Activated B cell treated with CpG ODN at 0.5 μM for 24 hours (primary cell): ENCODE measurements around the gene COLEC12. TPM values are rescaled to one million over a fixed set of nuclear protein-coding genes. Genes with fewer than 3 reads are reported as not detected.

Experiments
- ATAC-seq: fragments of 200-7000 bp; cut with Tn5 transposase; one replicate; pipeline ENCODE4 v1.10.0; 2021; ENCODE audit warnings: low read depth, mild to moderate bottlenecking, moderate library complexity
- CTCF ChIA-PET: fragments of 350-600 bp; sonication (Branson Sonifier 250); formaldehyde crosslinking; loops from one replicate; lab custom pipeline; 2021; ENCODE audit warnings: antibody characterized with exemption; lab: Charles Lee
- POLR2A ChIA-PET: fragments of 350-600 bp; sonication (Branson Sonifier 250); formaldehyde crosslinking; loops from one replicate; lab custom pipeline; 2021; ENCODE audit warnings: antibody characterized with exemption; lab: Charles Lee
- DNase-seq: peaks from one replicate; pipeline ENCODE4 v3.0.0; 2022
- H3K27ac Mint-ChIP-seq: one replicate; pipeline ENCODE4 v1.8.0; 2020; ENCODE audit warnings: mixed read lengths
- H3K27me3 Mint-ChIP-seq: one replicate; pipeline ENCODE4 v1.8.0; 2021; ENCODE audit warnings: mixed read lengths
- H3K36me3 Mint-ChIP-seq: one replicate; pipeline ENCODE4 v1.8.0; 2021; ENCODE audit warnings: low read depth, mixed read lengths
- H3K4me1 Mint-ChIP-seq: one replicate; pipeline ENCODE4 v1.8.0; 2021; ENCODE audit warnings: mixed read lengths
- H3K4me3 Mint-ChIP-seq: one replicate; pipeline ENCODE4 v1.8.0; 2020; ENCODE audit warnings: mild to moderate bottlenecking, mixed read lengths
- H3K9me3 Mint-ChIP-seq: one replicate; pipeline ENCODE4 v1.8.0; 2020; ENCODE audit warnings: mixed read lengths
- CTCF ChIP-seq: fragments of 200-600 bp; IDR thresholded peaks from one replicate; pipeline ENCODE4 v1.8.0; 2022; ENCODE audit warnings: antibody characterized with exemption, mild to moderate bottlenecking
- intact Hi-C: fragments of 100-400 bp; cut with micrococcal nuclease; formaldehyde crosslinking; loops from one replicate; pipeline ENCODE4 v1.15.1; 2024
- total RNA-seq: library from RNA; stranded (reverse); gene quantifications from 2 replicates; pipeline ENCODE4 v1.2.3, GENCODE V29; 2022

The COLEC12 gene
- total RNA-seq, 1 donor from 2014 or later: not detected

- TF ChIP-seq CTCF: no peak
- no peaks in the 10 kb centered on the region for H3K27me3 Mint-ChIP-seq
- no peak for DNase-seq
- no peaks in the 10 kb centered on the region for H3K36me3 Mint-ChIP-seq
- ChIA-PET POLR2A (no interaction called here), CTCF (no interaction called here)
- no peaks in the 10 kb centered on the region for H3K4me1 Mint-ChIP-seq
- intact Hi-C loops: no loop called here
- no peak for ATAC-seq
- H3K9me3 Mint-ChIP-seq: peaks cover under 1% of the 10 kb centered on the region
- no peak overlapping the region for H3K27ac Mint-ChIP-seq
- no peak overlapping the region for H3K4me3 Mint-ChIP-seq
Observed at GRCh38 chr18:416930-417329, 83.6 kb downstream of the COLEC12 start.

GRCh38 chr18:415617-416612, 84.6 kb downstream of the COLEC12 start:
- DNase-seq (no peak), ATAC-seq (no peak)
- intact Hi-C loops: no loop called here
- TF ChIP-seq CTCF: no peak
- ChIA-PET POLR2A (no interaction called here), CTCF (no interaction called here)
- Mint-ChIP-seq H3K4me3 (no peak overlapping the region), H3K9me3 (peaks cover 3% of the 10 kb centered on the region), H3K36me3 (no peaks in the 10 kb centered on the region), H3K27ac (no peak overlapping the region), H3K27me3 (no peaks in the 10 kb centered on the region), H3K4me1 (no peaks in the 10 kb centered on the region)

- no peak for TF ChIP-seq CTCF
- Mint-ChIP-seq H3K4me1 (no peaks in the 10 kb centered on the region), H3K36me3 (no peaks in the 10 kb centered on the region), H3K27ac (no peak overlapping the region), H3K9me3 (peaks cover 3% of the 10 kb centered on the region), H3K4me3 (no peak overlapping the region), H3K27me3 (no peaks in the 10 kb centered on the region)
- ChIA-PET POLR2A (no interaction called here), CTCF (no interaction called here)
- DNase-seq (no peak), ATAC-seq (no peak)
- intact Hi-C loops: no loop called here
Observed at GRCh38 chr18:415047-415446, 85.5 kb downstream of the COLEC12 start.

GRCh38 chr18:413233-413632, 87.3 kb downstream of the COLEC12 start:
- no peak for TF ChIP-seq CTCF
- Mint-ChIP-seq H3K4me3 (no peak overlapping the region), H3K27me3 (peaks cover 2% of the 10 kb centered on the region), H3K36me3 (no peaks in the 10 kb centered on the region), H3K9me3 (peaks cover 3% of the 10 kb centered on the region), H3K4me1 (no peaks in the 10 kb centered on the region), H3K27ac (no peak overlapping the region)
- ATAC-seq (no peak), DNase-seq (no peak)
- ChIA-PET POLR2A (no interaction called here), CTCF (no interaction called here)
- intact Hi-C loops: no loop called here

GRCh38 chr18:410047-410455, 90.5 kb downstream of the COLEC12 start:
- DNase-seq: no peak
- intact Hi-C loops: no loop called here
- Mint-ChIP-seq H3K9me3 (peaks cover 6% of the 10 kb centered on the region), H3K4me1 (no peaks in the 10 kb centered on the region), H3K36me3 (no peaks in the 10 kb centered on the region), H3K27me3 (peaks cover 2% of the 10 kb centered on the region), H3K27ac (no peak overlapping the region), H3K4me3 (no peak overlapping the region)
- no peak for TF ChIP-seq CTCF
- CTCF ChIA-PET: no interaction called here
- POLR2A ChIA-PET: no interaction called here
- ATAC-seq: no peak
